Activated T-cell treated with anti-CD3 and anti-CD28 coated beads for 24 hours (primary cell): ENCODE data around the gene SNUPN.
A peak's percentile ranks its signal among the peaks of the same experiment; 100 is the strongest.
"Not testable (repeated sequence)": the region's sequence is repeated elsewhere in the genome, so short reads cannot be mapped to it uniquely, and the experiment has no call there.

Experiments used
- DNase-seq: peaks from one replicate; pipeline ENCODE4 v3.0.0-alpha.2; 2020; ENCODE audit warnings: low read depth

Gene SNUPN

DNA sequence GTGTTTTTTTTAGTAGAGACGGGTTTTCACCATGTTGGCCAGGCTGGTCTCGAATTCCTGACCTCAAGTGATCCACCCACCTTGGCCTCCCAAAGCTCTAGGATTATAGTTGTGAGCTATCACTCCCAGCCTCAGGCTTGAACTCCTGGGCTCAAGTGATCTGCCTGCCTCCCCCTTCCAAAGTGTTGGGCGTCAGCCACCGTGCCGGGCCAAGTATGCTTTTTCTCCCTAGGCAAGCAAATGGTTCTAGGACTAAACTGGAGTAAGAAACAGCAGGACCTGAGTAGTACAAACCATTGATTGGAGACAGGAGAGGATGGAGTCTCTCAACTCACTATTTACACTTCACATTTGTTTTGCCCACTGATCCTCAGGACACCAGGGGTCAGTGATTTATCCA is 41.8 kb downstream of the SNUPN start:
- DNase-seq = no peak

DNA sequence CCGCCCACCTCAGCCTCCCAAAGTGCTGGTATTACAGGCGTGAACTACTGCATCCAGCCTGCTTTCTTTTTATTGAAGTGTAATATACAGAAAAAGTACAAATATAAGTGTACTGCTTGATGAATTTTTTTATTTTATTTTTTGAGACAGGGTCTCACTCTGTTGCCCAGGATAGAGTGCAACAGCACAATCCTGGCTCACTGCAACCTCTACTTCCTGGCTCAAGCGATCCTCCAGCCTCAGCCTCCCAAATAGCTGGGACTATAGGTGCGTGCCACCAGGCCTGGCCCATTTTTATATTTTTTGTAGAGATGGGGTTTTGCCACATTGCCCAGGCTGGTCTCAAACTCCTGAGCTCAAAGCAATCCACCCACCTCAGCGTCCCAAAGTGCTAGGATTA is 42.6 kb downstream of the SNUPN start:
- DNase-seq = not testable (repeated sequence)

DNA sequence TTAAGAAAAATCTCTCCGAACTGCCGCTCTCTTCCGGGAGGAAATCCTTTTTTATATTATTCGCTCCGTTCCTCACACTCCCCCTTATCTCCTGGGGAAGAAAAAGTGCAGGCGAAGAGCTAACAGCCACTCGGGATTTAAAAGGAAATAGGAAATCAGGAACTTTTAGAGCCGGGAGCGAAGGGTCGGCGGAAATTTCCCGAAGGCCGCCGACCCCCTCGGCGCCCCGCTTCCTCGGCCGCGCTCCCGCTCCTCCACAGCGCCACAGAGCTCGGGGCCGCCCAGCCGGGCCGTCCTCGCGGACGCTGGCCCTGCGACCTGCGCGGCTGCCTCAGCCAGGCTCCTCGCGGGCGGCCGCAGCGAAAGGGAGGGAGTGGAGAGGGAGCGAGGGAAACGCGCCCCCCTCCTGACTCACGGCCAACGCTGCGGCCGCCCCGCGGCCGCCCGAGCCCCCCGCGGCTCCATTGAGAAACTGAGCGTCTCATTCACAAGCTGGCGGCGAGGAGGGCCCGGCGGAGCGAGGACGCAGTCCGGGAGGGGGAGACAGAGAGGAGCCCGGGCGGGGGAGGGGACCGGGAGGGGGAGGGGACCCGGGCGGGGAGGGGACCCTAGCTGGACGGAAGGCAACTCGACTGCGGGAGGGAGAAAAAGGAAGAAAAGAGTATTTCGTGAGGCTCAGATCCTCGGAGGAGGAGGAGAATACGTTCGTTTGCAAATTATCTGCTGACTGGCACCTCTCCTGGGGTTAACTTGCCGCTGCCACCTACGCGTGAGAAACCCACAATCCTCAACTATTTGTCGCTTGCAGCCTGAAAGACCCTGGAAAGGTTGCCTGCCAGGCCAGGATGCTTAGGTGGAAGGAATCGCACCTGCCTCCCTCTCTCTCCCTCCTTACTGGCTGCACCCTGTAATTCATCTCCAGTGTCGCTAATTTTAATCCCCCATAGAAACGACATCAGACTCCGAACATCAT is 46.3 kb downstream of the SNUPN start, which contains the start of gene PTPN9:
PTPN9 (minus strand) TSS at position 368 of the 973 bp plus-strand sequence. CDS start 539 bp downstream, outside the sequence.
- DNase-seq = peak; percentile 58

DNA sequence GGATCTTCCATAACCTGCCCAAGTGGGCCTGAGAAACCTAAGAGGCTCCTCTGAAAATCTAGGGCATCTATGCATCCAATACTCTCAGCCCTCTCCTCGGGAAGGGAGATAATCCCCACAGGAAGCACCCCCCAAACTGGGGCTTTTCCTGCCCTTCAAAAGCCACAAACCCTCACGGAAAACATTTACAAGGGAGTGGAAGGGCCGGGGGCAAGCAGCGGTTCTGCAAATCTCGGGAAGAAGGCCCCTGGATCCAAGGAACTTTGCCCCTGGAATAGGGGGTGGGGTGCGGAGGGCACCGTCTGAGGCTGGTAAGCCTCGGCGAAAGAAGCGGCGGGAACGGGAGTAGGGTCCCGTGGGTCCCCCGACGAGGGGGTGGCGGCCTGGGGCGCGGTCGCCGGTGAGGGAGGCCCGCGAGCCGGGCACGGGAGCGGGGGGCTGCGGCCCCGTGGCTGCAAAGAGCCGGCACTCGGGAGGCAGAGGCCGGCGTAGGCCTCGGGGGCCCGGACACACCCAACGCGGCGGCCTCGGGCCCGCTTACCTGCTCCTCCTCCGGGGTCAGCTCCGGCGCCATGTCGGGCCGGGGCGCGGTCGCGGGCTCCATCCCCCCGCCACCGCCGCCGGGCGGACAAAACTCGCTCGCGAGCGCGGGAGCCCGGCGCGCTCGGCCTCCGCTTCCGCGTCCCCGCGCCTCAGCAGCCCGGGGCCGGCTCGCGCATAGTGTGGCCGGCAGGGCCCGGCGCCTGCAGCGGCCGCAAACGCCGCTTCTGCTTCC is 47.2 kb downstream of the SNUPN start:
- DNase-seq = no peak

DNA sequence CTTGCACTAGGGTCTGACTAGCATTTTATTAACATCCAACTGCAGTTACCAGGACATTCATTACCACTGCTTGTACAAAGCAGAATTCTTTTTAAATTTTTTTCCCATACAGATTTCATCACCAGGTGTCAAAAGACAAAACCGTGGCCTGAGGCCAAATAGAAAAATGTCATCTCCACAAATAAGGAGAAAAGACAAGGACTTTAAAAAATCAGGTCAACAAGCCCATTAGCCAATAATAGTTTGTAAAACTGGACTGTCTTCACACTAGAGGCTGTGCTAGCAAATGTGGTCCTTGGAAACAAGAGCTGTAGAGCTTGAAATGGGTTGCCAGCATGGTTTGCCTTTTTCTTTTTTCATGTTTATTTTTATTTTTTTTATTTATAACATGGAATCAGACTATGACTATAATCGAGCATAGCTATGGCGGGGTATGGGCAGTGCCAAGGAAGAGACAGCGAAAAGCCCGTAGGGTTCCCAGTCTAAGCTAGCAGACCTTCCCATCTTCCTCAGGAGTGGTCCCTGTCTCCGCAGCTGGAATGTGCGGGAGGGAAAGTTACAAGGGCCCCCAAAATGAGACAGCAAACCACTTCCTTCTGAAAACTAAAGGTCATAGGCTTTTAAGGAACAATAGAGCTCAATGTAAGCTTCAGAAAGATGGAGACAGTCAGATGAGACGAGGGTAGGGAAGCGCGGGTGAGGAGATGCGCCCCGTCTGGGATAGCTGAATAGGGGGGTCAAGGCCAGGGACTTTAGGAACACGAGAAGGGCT is 47.9 kb downstream of the SNUPN start:
- DNase-seq = no peak

DNA sequence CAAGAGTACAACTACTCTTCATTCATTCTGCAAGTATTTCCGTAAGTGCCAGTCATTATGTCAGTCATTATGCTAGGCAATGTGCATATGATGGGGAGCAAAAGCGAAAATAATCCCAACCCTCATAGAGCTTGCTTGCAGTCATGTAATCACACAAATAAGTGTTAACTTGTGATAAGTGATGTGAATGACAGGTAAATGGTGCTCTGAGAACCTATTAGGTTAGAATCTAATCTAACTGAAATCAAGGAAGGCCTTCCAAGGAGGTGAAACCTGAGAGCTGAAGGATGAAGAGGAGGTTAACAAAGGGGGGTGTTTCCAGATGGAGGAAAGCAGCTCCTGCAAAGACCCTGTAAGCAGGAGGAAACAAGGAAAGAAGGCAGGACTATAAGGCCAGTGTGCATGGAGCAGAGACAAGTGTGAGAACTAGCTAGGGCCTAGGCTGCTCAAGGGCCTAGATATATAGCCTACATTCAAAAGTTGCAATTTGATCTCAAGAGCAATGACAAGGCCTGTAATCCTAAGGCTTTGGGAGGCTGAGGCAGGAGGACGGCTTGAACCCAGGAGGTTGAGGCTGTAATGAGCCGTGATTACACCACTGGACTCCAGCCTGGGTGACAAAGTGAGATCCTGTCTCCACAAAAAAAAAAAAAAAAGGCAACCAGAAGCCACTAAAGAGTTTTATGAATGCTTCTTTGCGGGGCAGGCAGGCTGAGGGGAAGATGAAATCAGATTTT is 51.7 kb downstream of the SNUPN start:
- no peak for DNase-seq

DNA sequence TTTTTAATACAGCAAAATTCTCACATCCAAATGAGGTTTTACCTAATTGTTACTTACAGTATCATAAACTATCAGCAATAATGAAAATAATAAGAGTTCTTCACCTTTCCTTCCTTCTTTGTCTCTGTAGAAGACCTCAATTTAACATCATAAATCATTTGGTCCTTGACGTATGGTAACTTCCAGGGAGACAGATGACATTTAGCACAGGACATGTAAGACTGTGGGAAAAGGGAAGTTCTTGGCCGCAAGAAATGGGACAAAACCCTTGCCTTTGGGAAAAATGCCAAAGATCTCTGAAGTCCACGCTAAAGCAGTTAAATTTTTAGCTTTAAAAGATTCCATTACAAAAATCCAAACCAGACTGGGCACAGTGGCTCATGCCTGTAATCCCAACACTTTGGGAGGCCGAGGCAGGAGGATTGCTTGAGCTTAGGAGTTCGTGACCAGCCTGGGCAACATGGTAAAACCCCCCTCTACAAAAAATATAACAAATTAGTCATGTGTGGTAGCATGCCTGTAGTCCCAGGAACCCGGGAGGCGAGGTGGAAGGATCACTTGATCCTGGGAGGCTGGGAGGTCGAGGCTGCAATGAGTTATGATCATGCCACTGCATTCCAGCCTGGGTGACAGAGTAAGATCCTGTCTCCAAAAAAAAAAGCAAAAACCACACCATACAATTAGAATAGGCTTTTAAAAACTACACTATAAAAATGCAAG is 55.2 kb downstream of the SNUPN start:
- DNase-seq = no peak

DNA sequence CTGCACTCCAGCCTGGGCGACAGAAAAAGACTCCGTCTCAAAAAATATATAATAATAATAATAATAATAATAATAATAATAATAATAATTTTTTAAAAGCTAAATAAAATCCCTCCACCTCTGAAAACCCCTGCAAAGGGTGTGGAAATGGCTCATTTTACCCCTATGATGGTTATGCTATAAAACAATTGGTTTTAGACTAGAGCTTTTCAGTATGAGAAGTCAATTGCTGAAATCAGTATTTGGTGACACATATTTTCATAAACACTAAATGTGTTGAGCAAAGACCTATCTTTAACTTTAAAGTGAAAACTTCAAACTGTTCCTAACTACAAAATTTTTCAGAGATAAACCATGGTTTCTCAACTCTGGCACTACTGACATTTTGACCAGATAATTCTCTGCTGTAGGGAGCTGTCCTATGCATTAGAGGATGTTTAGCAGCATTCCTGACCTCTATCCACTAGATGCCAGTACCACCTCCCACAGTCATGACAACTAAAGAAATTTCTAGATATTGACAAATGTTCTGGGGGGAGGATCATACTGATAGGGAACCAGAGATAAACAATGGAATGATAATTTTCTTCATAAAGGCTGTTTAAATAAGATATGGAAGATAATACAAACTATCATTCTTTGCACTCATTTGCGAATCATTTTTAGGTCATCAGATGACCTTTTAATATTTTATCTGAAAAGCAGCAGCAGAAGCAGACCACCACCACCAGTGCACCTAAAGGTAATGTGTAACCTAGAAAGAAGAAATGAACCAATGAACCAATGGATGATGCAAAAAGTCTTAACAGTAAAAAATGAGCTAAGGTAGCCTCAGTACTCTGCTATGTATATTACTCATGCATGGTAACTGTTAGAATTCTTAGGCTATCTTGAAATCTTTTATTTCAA is 60.2 kb downstream of the SNUPN start:
- DNase-seq = no peak

DNA sequence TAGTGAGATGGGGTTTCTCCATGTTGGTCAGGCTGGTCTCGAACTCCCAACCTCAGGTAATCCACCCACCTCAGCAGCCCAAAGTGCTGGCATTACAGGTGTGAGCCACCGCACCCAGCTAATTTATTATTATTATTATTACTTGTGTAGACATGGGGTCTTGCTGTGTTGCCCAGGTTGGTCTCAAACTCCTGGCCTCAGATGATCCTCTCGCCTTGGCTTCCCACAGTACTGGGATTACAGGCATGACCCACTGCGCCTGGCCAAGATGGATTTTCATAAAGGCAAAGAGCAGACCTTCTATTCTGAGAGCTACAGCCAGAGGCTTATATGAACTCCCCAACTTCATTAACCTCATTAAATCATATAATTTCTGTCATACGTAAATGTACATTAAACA is 63.6 kb downstream of the SNUPN start:
- no peak for DNase-seq

DNA sequence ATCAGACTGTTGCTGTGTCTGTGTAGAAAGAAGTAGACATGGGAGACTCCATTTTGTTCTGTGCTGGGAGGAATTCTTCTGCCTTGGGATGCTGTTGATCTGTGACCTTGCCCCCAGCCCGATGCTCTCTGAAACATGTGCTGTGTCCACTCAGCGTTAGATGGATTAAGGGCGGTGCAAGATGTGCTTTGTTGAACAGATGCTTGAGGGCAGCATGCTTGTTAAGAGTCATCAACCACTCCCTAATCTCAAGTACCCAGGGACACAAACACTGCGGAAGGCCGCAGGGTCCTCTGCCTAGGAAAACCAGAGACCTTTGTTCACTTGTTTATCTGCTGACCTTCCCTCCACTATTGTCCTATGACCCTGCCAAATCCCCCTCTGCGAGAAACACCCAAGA is 66.2 kb downstream of the SNUPN start:
- DNase-seq = not testable (repeated sequence)

DNA sequence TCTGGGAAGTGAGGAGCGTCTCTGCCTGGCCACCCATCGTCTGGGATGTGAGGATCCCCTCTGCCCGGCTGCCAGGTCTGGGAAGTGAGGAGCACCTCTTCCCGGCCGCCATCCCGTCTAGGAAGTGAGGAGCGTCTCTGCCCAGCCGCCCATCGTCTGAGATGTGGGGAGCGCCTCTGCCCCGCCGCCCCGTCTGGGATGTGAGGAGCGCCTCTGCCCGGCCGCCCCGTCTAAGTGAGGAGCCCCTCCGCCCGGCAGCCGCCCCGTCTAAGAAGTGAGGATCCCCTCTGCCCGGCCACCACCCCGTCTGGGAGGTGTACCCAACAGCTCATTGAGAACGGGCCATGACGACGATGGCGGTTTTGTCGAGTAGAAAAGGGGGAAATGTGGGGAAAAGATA is 66.6 kb downstream of the SNUPN start:
- not testable (repeated sequence) for DNase-seq

DNA sequence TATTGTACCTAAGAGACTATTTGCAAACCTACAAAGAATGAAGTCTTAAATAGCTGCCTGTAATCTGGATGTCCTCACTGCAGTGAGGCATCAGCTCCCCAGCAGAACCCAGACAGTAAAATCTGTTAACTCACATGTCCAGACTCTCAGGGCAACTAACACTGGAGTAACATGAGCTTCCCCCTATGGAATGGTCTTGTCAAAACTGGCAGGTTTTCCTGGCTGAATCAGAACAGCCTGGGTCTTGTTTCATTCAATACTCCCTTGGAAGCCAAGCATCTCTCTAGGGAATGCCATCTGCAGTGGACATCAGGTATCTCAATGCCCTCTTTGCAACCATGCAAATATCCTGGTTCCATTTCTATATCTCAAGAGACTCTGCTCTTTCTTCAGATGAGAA is 70.8 kb downstream of the SNUPN start:
- no peak for DNase-seq

DNA sequence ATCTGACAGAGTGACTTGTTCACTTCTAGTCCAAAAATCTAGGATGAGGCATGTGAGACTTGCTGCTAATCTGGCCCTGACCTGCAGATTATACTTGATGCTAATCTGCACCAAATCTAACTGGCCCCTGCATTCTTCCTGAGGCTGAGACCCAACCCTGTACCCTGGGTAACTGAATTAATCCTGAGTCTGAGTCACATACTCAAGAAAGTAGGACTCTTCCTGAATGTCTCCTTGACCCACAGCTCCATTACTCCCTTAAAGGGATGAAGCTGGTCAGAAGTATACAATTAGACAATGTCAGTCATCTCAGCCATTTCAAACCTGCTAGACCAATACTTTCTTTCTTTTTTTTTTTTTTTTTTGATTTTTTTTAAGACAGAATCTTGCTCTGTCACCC is 71.9 kb downstream of the SNUPN start:
- DNase-seq = no peak

DNA sequence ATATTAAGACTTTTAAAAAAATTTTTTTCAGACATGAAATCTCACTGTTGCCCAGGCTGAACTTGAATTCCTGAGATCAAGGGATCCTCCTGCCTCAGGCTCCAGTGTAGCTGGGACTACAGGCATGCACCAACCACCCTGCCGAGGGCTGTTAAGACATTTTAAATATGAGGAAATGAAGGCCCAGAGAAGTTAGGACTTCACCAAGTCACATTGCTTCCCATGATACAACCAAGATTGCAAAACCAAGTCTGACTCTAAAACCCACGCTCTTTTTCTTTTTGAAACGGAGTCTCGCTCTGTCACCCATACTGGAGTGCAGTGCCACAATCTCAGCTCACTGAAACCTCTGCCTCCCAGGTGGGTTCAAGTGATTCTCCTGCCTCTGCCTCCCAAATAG is 74.4 kb downstream of the SNUPN start:
- DNase-seq = no peak
